ENCODE data around the gene EBP. TPM values are rescaled to one million over a fixed set of nuclear protein-coding genes. Genes with fewer than 3 reads are reported as not detected.
"Not testable (repeated sequence)": the region's sequence is repeated elsewhere in the genome, so short reads cannot be mapped to it uniquely, and the experiment has no call there.

Gene EBP
- total RNA-seq, 1 donor from 2014 or later = 13.7 TPM

DNA sequence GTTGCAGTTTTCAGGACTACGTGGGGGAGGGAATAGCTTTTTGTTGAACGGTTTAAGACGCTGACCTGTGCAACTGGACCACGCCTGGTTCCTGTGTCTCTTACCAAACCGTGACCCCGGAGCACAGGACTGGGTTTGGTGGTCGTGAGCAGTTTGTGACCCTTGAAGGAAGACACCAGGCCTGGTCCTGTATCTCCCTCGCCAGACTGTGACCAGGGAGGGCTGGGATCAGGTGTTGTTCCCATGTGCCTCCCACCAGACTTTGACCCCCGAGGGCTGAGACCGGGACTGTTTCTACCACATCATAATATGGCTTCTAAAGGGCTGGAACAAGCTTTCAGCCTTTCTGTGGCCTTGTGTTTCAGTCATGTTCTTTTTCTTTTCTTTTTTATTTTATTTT, 683 bp downstream of the EBP start:
- DNase-seq (ENCODE audit: low spot score) = no peak

GRCh38 chrX:48523682-48524081, 2.1 kb downstream of the EBP start:
- no peak for DNase-seq (ENCODE audit: low spot score)

DNA sequence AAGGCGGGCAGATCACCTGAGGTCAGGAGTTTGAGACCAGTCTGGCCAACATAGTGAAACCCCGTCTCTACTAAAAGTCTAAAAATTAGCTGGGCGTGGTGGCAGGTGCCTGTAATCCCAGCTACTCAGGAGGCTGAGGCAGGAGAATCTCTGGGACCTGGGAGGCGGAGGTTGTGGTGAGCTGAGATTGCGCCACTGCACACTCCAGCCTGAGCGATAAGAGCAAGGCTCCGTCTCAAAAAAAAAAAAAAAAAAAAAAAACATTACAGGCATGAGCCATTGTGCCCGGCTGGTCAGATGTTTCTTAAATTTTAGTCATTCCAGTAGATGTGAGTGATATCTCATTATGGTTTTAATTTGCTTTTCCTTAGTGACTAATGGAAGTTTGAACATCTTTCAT, 4.2 kb downstream of the EBP start:
- DNase-seq (ENCODE audit: low spot score) = not testable (repeated sequence)

DNA sequence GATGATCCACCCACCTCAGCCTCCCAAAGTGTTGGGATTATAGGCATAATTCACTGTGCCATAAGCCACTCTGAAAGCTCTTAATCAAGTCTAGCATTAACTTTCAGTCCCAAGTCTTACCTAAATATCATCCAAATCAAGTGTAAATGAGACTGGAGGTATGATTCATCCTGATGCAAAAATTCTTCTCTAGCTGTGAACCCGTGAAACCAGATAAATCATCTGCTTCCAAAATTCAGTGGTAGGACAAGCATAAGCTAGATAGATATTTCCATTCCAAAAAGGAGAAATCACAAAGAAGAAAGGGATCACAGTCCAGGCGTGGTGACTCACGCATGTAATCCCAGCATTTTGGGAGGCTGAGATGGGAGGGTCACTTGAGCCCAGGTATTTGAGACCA, 9.1 kb downstream of the EBP start:
- DNase-seq (ENCODE audit: low spot score) = no peak

- DNase-seq (ENCODE audit: low spot score) = no peak
These were observed 9.9 kb downstream of the EBP start for GRCh38 chrX:48531358-48531959.

- DNase-seq (ENCODE audit: low spot score) = no peak
These were observed 10.6 kb downstream of the EBP start for GRCh38 chrX:48532161-48532560.

DNA sequence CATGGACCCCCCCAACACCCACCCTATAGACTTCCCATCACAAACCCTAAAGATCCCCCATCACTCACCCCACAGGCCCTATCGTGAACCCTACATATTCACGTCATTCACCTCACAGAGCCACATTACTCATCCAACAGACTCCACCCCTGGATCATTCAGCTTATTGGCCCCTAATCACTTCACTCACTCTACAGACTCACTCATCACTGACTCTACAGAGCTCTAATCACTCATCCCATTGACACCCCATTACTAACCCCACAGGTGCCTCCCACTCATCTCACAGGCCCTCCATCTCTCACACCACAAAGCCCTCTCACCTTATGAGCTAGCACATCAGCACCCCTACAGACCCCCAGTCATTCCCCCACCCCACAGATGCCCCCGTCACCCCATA, 11.6 kb downstream of the EBP start:
- DNase-seq (ENCODE audit: low spot score) = no peak

GRCh38 chrX:48538641-48539344, 17.2 kb downstream of the EBP start:
- DNase-seq (ENCODE audit: low spot score) = no peak

DNA sequence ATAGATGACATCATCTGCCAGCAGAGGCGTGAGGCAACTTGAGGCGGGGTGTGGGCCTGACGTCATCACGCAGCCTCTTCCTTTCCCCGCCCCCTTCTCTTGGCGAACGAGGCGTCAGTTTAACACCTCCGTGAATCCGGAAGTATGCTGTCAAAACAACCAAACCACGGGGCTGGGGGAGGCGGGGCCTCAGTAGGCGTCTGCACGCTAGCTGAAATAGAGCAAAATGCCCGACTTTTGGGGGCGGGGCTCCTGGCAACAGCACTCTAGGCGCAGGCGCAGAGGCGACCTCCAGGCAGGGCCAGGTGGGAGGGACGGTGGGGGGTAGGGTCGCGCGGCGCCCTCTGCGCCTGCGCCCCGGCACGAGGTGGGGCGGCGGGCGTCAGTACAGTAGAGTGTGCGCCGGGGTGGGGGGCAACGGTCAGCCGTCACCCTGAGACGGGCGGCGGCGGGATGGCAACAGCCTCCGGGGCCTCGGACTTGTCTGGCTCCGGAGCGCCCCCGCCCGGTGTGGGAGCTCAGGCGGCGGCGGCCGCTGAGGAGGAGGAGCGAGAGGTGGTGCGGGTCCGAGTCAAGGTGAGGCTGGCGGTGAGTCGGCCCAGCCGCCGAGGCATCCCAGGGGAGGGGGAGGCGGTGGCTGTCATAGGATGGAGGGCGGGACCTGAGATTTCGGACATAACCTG, 17.9 kb downstream of the EBP start, which contains the start of gene TBC1D25:
Gene TBC1D25, plus strand, starts transcription at position 370 of the 683 bp plus-strand sequence. Its CDS starts 84 bp downstream, at position 454.
- peak; percentile 96 for DNase-seq (ENCODE audit: low spot score)

- DNase-seq (ENCODE audit: low spot score) = peak; percentile 38
These were observed 18.4 kb downstream of the EBP start for GRCh38 chrX:48540028-48540375.

- DNase-seq (ENCODE audit: low spot score) = no peak
These were observed 18.9 kb downstream of the EBP start for GRCh38 chrX:48540480-48540879.

GRCh38 chrX:48541140-48541814, 19.7 kb downstream of the EBP start:
- DNase-seq (ENCODE audit: low spot score) = no peak

GRCh38 chrX:48548871-48549270, 27.3 kb downstream of the EBP start:
- no peak for DNase-seq (ENCODE audit: low spot score)

DNA sequence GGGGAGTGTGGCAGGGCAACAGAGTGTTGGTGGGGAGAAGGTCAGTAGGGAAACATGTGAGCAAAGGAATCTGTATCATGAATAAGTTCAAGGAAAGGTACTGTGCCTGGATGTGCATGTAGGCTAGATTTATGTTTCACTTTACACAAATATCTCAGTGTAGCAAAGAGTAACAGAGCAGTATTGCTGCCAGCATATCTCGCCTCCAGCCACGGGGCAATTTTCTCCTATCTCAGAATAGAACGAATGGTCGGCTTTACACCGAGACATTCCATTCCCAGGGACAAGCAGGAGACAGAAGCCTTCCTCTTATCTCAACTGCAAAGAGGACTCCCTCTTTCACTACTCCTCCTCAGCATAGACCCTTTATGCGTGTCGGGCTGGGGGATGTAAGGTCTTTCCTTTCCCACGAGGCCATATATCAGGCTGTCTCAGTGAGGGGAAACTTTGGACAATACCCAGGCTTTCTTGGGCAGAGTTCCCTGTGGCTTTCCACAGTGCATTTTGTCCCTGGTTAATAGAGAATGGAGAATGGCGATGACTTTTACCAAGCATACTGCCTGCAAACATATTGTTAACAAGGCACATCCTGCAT, 34.2 kb downstream of the EBP start:
- DNase-seq (ENCODE audit: low spot score) = not testable (repeated sequence)

GRCh38 chrX:48558271-48558670, 36.7 kb downstream of the EBP start:
- no peak for DNase-seq (ENCODE audit: low spot score)

- no peak for DNase-seq (ENCODE audit: low spot score)
These were observed 38.0 kb downstream of the EBP start for GRCh38 chrX:48559636-48560035.

- DNase-seq (ENCODE audit: low spot score) = no peak
These were observed 38.4 kb downstream of the EBP start for GRCh38 chrX:48560056-48560455.

- DNase-seq (ENCODE audit: low spot score) = no peak
These were observed 39.1 kb downstream of the EBP start for GRCh38 chrX:48560681-48561080.

DNA sequence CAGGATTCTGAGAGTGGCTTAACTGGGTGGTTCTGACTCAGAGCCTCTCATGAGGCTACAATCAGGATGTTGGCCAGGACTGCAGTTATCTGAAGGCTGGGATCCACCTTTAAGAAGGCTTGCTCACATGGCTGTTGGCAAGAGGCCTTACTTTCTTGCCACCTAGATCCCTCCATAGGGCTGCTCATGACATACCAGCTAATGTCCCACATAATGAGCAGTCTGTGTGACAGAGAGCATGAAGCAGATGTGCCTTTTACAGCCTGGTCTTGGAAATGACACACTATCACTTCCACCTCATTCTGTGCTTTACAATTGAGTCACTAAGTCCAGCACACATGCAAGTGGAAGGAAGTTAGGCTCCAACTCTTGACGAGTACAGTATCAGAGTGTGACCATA, 48.4 kb downstream of the EBP start:
- DNase-seq (ENCODE audit: low spot score) = no peak

DNA sequence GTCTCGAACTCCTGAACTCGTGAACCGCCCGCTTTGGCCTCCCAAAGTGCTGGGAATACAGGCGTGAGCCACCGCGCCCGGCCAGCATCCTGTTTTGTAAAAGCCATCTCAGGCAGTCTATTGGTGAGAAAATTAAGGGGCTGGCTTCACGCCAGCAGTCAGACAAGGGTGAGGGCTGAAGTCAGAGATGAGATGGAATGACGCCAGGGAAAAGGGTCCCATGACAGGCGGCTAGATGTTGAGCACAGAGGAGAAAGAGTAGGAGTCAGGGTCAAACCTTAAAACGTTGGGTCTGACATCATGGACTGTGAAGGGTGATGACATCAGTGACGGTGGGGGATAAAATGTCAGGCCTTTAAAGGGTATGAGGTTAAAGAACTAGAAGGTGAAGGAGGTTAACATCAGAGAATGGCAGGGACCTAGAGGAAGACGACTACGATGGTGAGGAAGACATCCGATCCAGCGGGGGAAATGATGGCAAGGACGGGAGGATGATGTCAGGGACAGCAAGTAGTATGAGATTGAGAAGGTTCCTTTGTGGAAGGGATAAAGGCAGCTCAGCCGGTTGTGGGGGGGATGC, 52.2 kb downstream of the EBP start:
- no peak for DNase-seq (ENCODE audit: low spot score)

Measured in umbilical cord (tissue), 2 donors.